IMR-90 (cell line): ENCODE results near the gene MACROD1. TPM values are rescaled to one million over a fixed set of nuclear protein-coding genes. Genes with fewer than 3 reads are reported as not detected.

Experiments used
- ATAC-seq: fragments of 200-7000 bp; cut with Tn5 transposase; 2 replicates; pipeline ENCODE4 v1.9.1; 2020; ENCODE audit warnings: low read depth, mild to moderate bottlenecking, moderate library complexity
- BruUV-seq: library from RNA; stranded (reverse); fragments of 400-500 nt; replicated peaks from 2 replicates; lab custom pipeline; 2021; lab: Mats Ljungman, UMichigan
- CTCF ChIA-PET: fragments of 300-600 bp; formaldehyde crosslinking; extraction: SDS; loops from one replicate; lab custom pipeline; 2021; ENCODE audit warnings: antibody characterized with exemption; lab: Yijun Ruan, JAX
- POLR2A ChIA-PET: fragments of 300-600 bp; sonication (Branson Sonifier 250); formaldehyde crosslinking; loops from one replicate; lab custom pipeline; 2022; ENCODE audit warnings: antibody characterized with exemption; ENCODE audit not compliant: unreplicated experiment; lab: Charles Lee
- DNase-seq: peaks from one replicate; pipeline ENCODE4 v3.0.0; 2013
- H2AFZ ChIP-seq: replicated peaks from 2 replicates; pipeline ENCODE3; 2013; ENCODE audit warnings: low read length, mild to moderate bottlenecking; ENCODE audit not compliant: poor library complexity
- H2AK5ac ChIP-seq: 2 replicates; pipeline ENCODE4 v1.6.1; 2013; ENCODE audit warnings: low read depth, low read length, inconsistent platforms
- H2AK9ac ChIP-seq: replicated peaks from 2 replicates; pipeline ENCODE3; 2013; ENCODE audit warnings: mild to moderate bottlenecking, low read depth, low read length, moderate library complexity; ENCODE audit not compliant: poor library complexity
- H2BK120ac ChIP-seq: 2 replicates; pipeline ENCODE4 v1.6.1; 2013; ENCODE audit warnings: low read depth, low read length, inconsistent platforms
- H2BK15ac ChIP-seq: 3 replicates; pipeline ENCODE4 v1.6.1; 2013; ENCODE audit warnings: low read depth, low read length, inconsistent platforms
- H2BK20ac ChIP-seq: 2 replicates; pipeline ENCODE4 v1.6.1; 2013; ENCODE audit warnings: low read depth, mild to moderate bottlenecking, inconsistent platforms, low read length, moderate library complexity
- H2BK5ac ChIP-seq: 2 replicates; pipeline ENCODE4 v1.6.1; 2013; ENCODE audit warnings: mild to moderate bottlenecking, low read depth, low read length, inconsistent platforms; ENCODE audit not compliant: poor library complexity, severe bottlenecking
- H3K14ac ChIP-seq: replicated peaks from 2 replicates; pipeline ENCODE4 v1.6.1; 2013; ENCODE audit warnings: low read depth, low read length, inconsistent platforms
- H3K18ac ChIP-seq: 2 replicates; pipeline ENCODE4 v1.6.1; 2013; ENCODE audit warnings: low read depth, low read length, control low read depth
- H3K23ac ChIP-seq: 2 replicates; pipeline ENCODE4 v1.6.1; 2013; ENCODE audit warnings: low read depth, low read length, inconsistent platforms
- H3K27ac ChIP-seq: 2 replicates; pipeline ENCODE4 v1.5.1; 2013; ENCODE audit warnings: mild to moderate bottlenecking, control low read depth, low read length; ENCODE audit not compliant: insufficient read depth
- H3K27me3 ChIP-seq: 2 replicates; pipeline ENCODE4 v1.6.1; 2013; ENCODE audit warnings: low read length; ENCODE audit not compliant: control insufficient read depth, insufficient read depth
- H3K36me3 ChIP-seq: 2 replicates; pipeline ENCODE4 v1.6.1; 2013; ENCODE audit warnings: low read length, mixed read lengths; ENCODE audit not compliant: control insufficient read depth, insufficient read depth
- H3K4ac ChIP-seq: 2 replicates; pipeline ENCODE4 v1.6.1; 2013; ENCODE audit warnings: low read depth, low read length, inconsistent platforms
- H3K4me1 ChIP-seq: 2 replicates; pipeline ENCODE4 v1.6.1; 2013; ENCODE audit warnings: low read length, mixed read lengths; ENCODE audit not compliant: control insufficient read depth, insufficient read depth
- H3K4me2 ChIP-seq: 2 replicates; pipeline ENCODE4 v1.6.1; 2013; ENCODE audit warnings: low read depth, mild to moderate bottlenecking, control low read depth, low read length, moderate library complexity
- H3K4me3 ChIP-seq: 2 replicates; pipeline ENCODE4 v1.5.1; 2013; ENCODE audit warnings: low read depth, mild to moderate bottlenecking, control low read depth, low read length, moderate library complexity; ENCODE audit not compliant: insufficient read depth
- H3K56ac ChIP-seq: 2 replicates; pipeline ENCODE4 v1.6.1; 2013; ENCODE audit warnings: low read length, inconsistent platforms; ENCODE audit not compliant: insufficient read depth; ENCODE audit errors: extremely low read depth
- H3K79me1 ChIP-seq, 2 experiments: 2 replicates each; pipeline ENCODE4 v1.6.1; 2013; ENCODE audit warnings: low read length in 2 of 2, inconsistent platforms in 1 of 2, low read depth in 1 of 2
- H3K9ac ChIP-seq: 2 replicates; pipeline ENCODE4 v1.6.1; 2013; ENCODE audit warnings: low read depth, low read length, control low read depth
- H3K9me1 ChIP-seq: 2 replicates; pipeline ENCODE4 v1.6.1; 2013; ENCODE audit warnings: low read length, inconsistent platforms; ENCODE audit not compliant: insufficient read depth
- H3K9me3 ChIP-seq: 2 replicates; pipeline ENCODE4 v1.6.1; 2013; ENCODE audit warnings: low read length; ENCODE audit not compliant: control insufficient read depth, insufficient read depth
- H4K20me1 ChIP-seq: 2 replicates; pipeline ENCODE4 v1.6.1; 2013; ENCODE audit warnings: low read length, inconsistent platforms; ENCODE audit not compliant: insufficient read depth
- H4K5ac ChIP-seq: 2 replicates; pipeline ENCODE4 v1.6.1; 2013; ENCODE audit warnings: mild to moderate bottlenecking, low read depth, low read length, control low read depth
- H4K8ac ChIP-seq, 2 experiments: 2 replicates each; pipeline ENCODE4 v1.6.1; 2013; ENCODE audit warnings: low read depth in 2 of 2, low read length in 2 of 2, control low read depth in 1 of 2, inconsistent platforms in 1 of 2
- H4K91ac ChIP-seq: 2 replicates; pipeline ENCODE4 v1.6.1; 2013; ENCODE audit warnings: low read depth, low read length, inconsistent platforms; ENCODE audit not compliant: insufficient read depth
- BHLHE40 ChIP-seq: fragments of 150-350 bp; IDR thresholded peaks from 2 replicates; pipeline ENCODE4 v1.6.1; 2016; ENCODE audit warnings: mild to moderate bottlenecking, low read depth, low read length
- CEBPB ChIP-seq: IDR thresholded peaks from 2 replicates; pipeline ENCODE4 v1.6.1; 2012; ENCODE audit warnings: low read depth, low read length, improper control_type of control experiment
- CHD1 ChIP-seq: IDR thresholded peaks from 2 replicates; pipeline ENCODE4 v1.6.1; 2012; ENCODE audit warnings: low read depth, low read length, improper control_type of control experiment
- NFE2L2 ChIP-seq: fragments of 150-350 bp; IDR thresholded peaks from 2 replicates; pipeline ENCODE4 v1.6.1; 2016; ENCODE audit warnings: low read depth, mild to moderate bottlenecking, low read length
- POLR2A ChIP-seq: IDR thresholded peaks from 2 replicates; pipeline ENCODE4 v1.6.1; 2012; ENCODE audit warnings: mild to moderate bottlenecking, low read depth, low read length
- RAD21 ChIP-seq: IDR thresholded peaks from 2 replicates; pipeline ENCODE4 v1.6.1; 2012; ENCODE audit warnings: low read length, improper control_type of control experiment
- SMC3 ChIP-seq: fragments of 150-350 bp; IDR thresholded peaks from 2 replicates; pipeline ENCODE4 v1.6.1; 2016; ENCODE audit warnings: low read depth, mild to moderate bottlenecking, antibody characterized with exemption, low read length, moderate library complexity
- WGBS, 2 experiments: methylation state at CpG; one replicate each; pipeline versions ENCODE4 v1.1.5 to v1.1.7; 2013; ENCODE audit warnings: missing lambda C conversion rate in 2 of 2; ENCODE audit not compliant: insufficient read length in 1 of 2; ENCODE audit errors: extremely low coverage in 2 of 2; 5-methylcytosine and 5-hydroxymethylcytosine counted together
- dilution Hi-C: fragments of 300-500 bp; cut with HindIII; formaldehyde crosslinking; loops from one replicate; pipeline ENCODE4 v1.14.3; 2018; ENCODE audit warnings: low sequenced_read_pairs; ENCODE audit not compliant: unreplicated experiment
- in situ Hi-C: fragments of 300-500 bp; cut with MboI; formaldehyde crosslinking; loops from 3 replicates; pipeline ENCODE4 v1.14.3; 2019; ENCODE audit warnings: low sequenced_read_pairs, inconsistent platforms, mixed read lengths
- intact Hi-C: fragments of 100-400 bp; cut with micrococcal nuclease; formaldehyde crosslinking; loops from 2 replicates; pipeline ENCODE4 v1.10.0; 2022
- polyA plus RNA-seq, 3 experiments: library from polyadenylated mRNA; depleted of rRNA; stranded (reverse); fragments of >200 nt; gene quantifications; 2 replicates each; pipeline ENCODE4 v1.2.3, GENCODE V29; 2012; ENCODE audit warnings: low replicate concordance in 1 of 3
- total RNA-seq: library from RNA; depleted of rRNA; stranded (reverse); fragments of >200 nt; gene quantifications from 2 replicates; pipeline ENCODE4 v1.2.3, GENCODE V29; 2012
- TF ChIP-seq, protein P1 (sequence below): fragments of 150-350 bp; IDR thresholded peaks from 2 replicates; pipeline ENCODE4 v1.6.1; 2017; ENCODE audit warnings: mild to moderate bottlenecking, antibody characterized with exemption, low read length, low read depth

Gene MACROD1
- total and polyA plus RNA-seq, 2 of the 4 experiments (the other 2 are of a cell fraction), result 2.5 to 9.3 TPM

DNA sequence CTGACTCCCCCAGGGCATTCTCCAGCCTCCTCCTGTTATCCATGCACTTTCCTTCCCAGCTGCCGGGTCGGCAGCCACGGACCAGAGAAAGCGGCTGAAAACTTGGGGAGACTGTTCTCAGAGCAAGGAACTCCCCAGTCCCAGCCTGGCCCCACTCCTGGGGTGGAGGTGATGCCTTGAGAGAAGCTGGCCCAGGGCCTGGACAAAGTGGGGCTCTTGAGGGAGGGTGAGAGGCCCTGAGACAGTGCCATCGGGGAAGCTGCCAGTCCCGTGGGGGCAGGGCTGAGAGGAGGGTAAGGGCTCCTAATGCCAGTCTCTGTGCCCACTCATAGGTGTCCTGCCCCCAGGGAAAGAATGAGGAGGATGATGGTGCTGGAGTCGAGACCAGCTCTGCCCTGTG is 76.4 kb downstream of the MACROD1 start:
- CTCF ChIA-PET, result no interaction called here
- H2BK120ac ChIP-seq, result peak overlapping the region; percentile 23; the same call in 1 of the 2 replicates
- TF ChIP-seq NFE2L2 (no peak), SMC3 (no peak), CHD1 (no peak), CEBPB (no peak), POLR2A (no peak), BHLHE40 (no peak), RAD21 (no peak)
- TF ChIP-seq, protein P1, sequence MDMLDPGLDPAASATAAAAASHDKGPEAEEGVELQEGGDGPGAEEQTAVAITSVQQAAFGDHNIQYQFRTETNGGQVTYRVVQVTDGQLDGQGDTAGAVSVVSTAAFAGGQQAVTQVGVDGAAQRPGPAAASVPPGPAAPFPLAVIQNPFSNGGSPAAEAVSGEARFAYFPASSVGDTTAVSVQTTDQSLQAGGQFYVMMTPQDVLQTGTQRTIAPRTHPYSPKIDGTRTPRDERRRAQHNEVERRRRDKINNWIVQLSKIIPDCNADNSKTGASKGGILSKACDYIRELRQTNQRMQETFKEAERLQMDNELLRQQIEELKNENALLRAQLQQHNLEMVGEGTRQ, result no peak

More for the DNA sequence above, 76.4 kb downstream of the MACROD1 start:
- Histone ChIP-seq H2AK9ac (peak overlapping the region; percentile 23), H3K27ac (no peak overlapping the region), H3K23ac (no peak overlapping the region), H3K36me3 (no peaks in the 10 kb centered on the region), H3K4me3 (no peak overlapping the region), H4K5ac (no peak overlapping the region), H3K27me3 (no peaks in the 10 kb centered on the region; the same call in 1 of the 2 replicates), H3K4me2 (no peak overlapping the region), H2AK5ac (peak overlapping the region; percentile 66; the same call in 1 of the 2 replicates), H4K8ac (no peak overlapping the region; a peak in 1 of 4 replicates), H3K4me1 (peaks cover 22% of the 10 kb centered on the region), H3K4ac (peak overlapping the region; percentile 93), H3K9me1 (peaks cover 14% of the 10 kb centered on the region), H2BK20ac (no peak overlapping the region), H3K79me1 (peaks cover 3 to 17% of the 10 kb centered on the region in 2 experiments; a peak in 2 of 4 replicates), H3K9ac (no peak overlapping the region), H3K9me3 (no peaks in the 10 kb centered on the region), H2AFZ (no peak overlapping the region), H4K91ac (peak overlapping the region; percentile 93; the same call in 1 of the 2 replicates), H2BK15ac (peak overlapping the region; percentile 6; the same call in 1 of the 3 replicates), H3K14ac (0 out of 2 replicates have a peak overlapping the region, but pooled peaks have one; percentile 4), H3K56ac (no peak overlapping the region), H4K20me1 (peaks cover under 1% of the 10 kb centered on the region), H3K18ac (no peak overlapping the region), H2BK5ac (no peak overlapping the region)
- WGBS, 2 experiments, result 60% methylated on average over 2 of the region's 7 CpGs; no CpG with 5 or more reads in 1 of the 2 experiments
- no TSS peak for BruUV-seq
- ATAC-seq, result no peak
- intact Hi-C loops (no loop called here), dilution Hi-C loops (no loop called here), in situ Hi-C loops (no loop called here)
- DNase-seq, result no peak
- POLR2A ChIA-PET, result no interaction called here
